Panc1 (cell line): Measurements from ENCODE around the gene P2RY2. TPM values are rescaled to one million over a fixed set of nuclear protein-coding genes. Genes with fewer than 3 reads are reported as not detected.

Experiments
- ATAC-seq: fragments of 200-7000 bp; cut with Tn5 transposase; 2 replicates; pipeline ENCODE4 v1.9.1; 2020; ENCODE audit warnings: mild to moderate bottlenecking, moderate library complexity
- BruUV-seq: library from RNA; stranded (reverse); fragments of 400-500 nt; replicated peaks from 2 replicates; lab custom pipeline; 2021; lab: Mats Ljungman, UMichigan
- CTCF ChIA-PET: fragments of 300-600 bp; sonication (Branson Sonifier 250); formaldehyde crosslinking; loops from one replicate; lab custom pipeline; 2022; ENCODE audit warnings: antibody characterized with exemption; lab: Charles Lee
- POLR2A ChIA-PET: fragments of 300-600 bp; sonication (Branson Sonifier 250); formaldehyde crosslinking; loops from one replicate; lab custom pipeline; 2022; ENCODE audit warnings: antibody characterized with exemption; lab: Charles Lee
- DNase-seq: peaks from one replicate; pipeline ENCODE4 v3.0.0-alpha.2; 2010; ENCODE audit warnings: low read depth, low spot score
- H3K27ac ChIP-seq: 2 replicates; pipeline ENCODE4 v1.5.1; 2011; ENCODE audit warnings: mild to moderate bottlenecking, low read length, inconsistent platforms
- H3K27me3 ChIP-seq: fragments of 200-500 bp; sonication (Bioruptor generic); 2 replicates; pipeline ENCODE4 v1.6.0; 2014; ENCODE audit warnings: low read length, inconsistent platforms; ENCODE audit not compliant: control insufficient read depth, insufficient read depth
- H3K36me3 ChIP-seq: fragments of 200-500 bp; sonication (Bioruptor generic); 2 replicates; pipeline ENCODE4 v1.5.1; 2014; ENCODE audit warnings: inconsistent platforms, mild to moderate bottlenecking, low read length, moderate library complexity; ENCODE audit not compliant: control insufficient read depth, insufficient read depth
- H3K4me1 ChIP-seq: 2 replicates; pipeline ENCODE4 v1.5.1; 2011; ENCODE audit warnings: inconsistent platforms, mild to moderate bottlenecking, low read length, moderate library complexity; ENCODE audit not compliant: control insufficient read depth, insufficient read depth
- H3K4me3 ChIP-seq, 2 experiments: 2 replicates each; pipeline ENCODE4 v1.5.1; 2011 to 2012; ENCODE audit warnings: low read depth in 2 of 2, low read length in 2 of 2, mild to moderate bottlenecking in 2 of 2, inconsistent platforms in 1 of 2, moderate library complexity in 1 of 2
- H3K9me3 ChIP-seq: fragments of 200-500 bp; sonication (Bioruptor generic); 2 replicates; pipeline ENCODE4 v1.5.1; 2014; ENCODE audit warnings: low read depth, mild to moderate bottlenecking, inconsistent platforms, low read length, moderate library complexity; ENCODE audit not compliant: control insufficient read depth, insufficient read depth
- POLR2AphosphoS5 ChIP-seq: IDR thresholded peaks from 2 replicates; pipeline ENCODE4 v1.6.1; 2012; ENCODE audit warnings: mild to moderate bottlenecking, low read depth, low read length, moderate library complexity
- REST ChIP-seq, 2 experiments: IDR thresholded peaks; 2 replicates each; pipeline ENCODE4 v1.6.1; 2011 to 2012; ENCODE audit warnings: low read depth in 2 of 2, control low read depth in 1 of 2, low read length in 1 of 2, mild to moderate bottlenecking in 1 of 2, moderate library complexity in 1 of 2; ENCODE audit not compliant: insufficient read depth in 1 of 2
- SIN3A ChIP-seq: IDR thresholded peaks from 2 replicates; pipeline ENCODE4 v1.6.1; 2012; ENCODE audit warnings: low read depth, mild to moderate bottlenecking, low read length, moderate library complexity, borderline replicate concordance; ENCODE audit not compliant: insufficient read depth
- TCF7L2 ChIP-seq: IDR thresholded peaks from 2 replicates; pipeline ENCODE4 v1.6.1; 2011; ENCODE audit warnings: mild to moderate bottlenecking, low read depth, low read length, inconsistent platforms
- in situ Hi-C: cut with HindIII; loops from 2 replicates; pipeline ENCODE4 v1.10.0; 2016; ENCODE audit warnings: low sequenced_read_pairs, low pct_unique_long_range_greater_than_20kb
- intact Hi-C: fragments of 100-400 bp; cut with micrococcal nuclease; formaldehyde crosslinking; loops from one replicate; pipeline ENCODE4 v1.10.0; 2022; ENCODE audit not compliant: unreplicated experiment
- total RNA-seq: library from RNA; stranded (reverse); gene quantifications from one replicate; pipeline ENCODE4 v1.2.1, GENCODE V29; 2021; ENCODE audit not compliant: unreplicated experiment
- TF ChIP-seq, protein P1 (sequence below): fragments of 450-650 bp; IDR thresholded peaks from 2 replicates; pipeline ENCODE4 v1.5.1; 2017; ENCODE audit warnings: mild to moderate bottlenecking

P2RY2 gene
- total RNA-seq, 1 experiment from 2014 or later, result 2.4 TPM

DNA sequence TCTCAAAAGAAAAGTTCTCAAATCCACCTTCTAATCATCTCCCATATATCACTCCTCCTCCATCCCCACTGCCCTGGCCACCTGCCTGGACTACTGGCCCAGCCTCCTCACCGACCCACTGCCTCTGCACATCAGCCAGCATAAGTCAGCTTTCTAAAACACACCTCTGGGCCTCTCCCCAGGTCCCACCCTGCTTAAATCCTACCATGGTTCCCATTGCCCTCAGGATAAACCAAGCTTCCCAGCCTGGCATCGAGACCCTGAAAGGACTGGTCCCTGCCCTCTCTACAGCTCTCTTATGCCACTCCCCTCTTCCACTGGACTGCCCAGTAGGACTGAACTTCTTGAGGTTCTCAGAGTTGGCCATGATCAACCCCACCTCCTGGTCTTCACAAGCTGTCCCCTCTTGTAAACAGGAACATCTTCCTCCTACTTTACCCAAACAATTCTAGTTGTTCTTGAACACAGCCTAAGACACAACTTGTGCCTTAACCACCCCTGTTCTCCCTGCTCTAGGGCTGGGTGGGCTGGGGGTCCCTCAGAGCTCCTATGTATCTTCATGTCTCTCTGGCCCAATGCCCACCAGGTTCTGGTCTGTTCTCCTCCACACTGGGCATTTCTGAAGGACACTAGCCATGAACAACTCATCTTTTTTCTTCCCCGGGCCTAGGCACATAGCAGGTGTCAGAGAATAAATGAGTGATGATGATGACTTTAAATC lies 41.5 kb downstream of the P2RY2 start:
- Histone ChIP-seq H3K27ac (no peak overlapping the region), H3K27me3 (no peaks in the 10 kb centered on the region), H3K4me3 (no peak overlapping the region), H3K4me1 (peaks cover 19% of the 10 kb centered on the region), H3K9me3 (no peaks in the 10 kb centered on the region), H3K36me3 (no peaks in the 10 kb centered on the region)
- ChIA-PET POLR2A (interaction anchor here (0.6 kb wide), 1 partner anchor 388 kb away, joined by 4 read pairs; no protein-coding TSS in a partner anchor), CTCF (interaction anchor here (0.6 kb wide), 1 partner anchor 359 kb away, joined by 3 read pairs; no protein-coding TSS in a partner anchor)
- ATAC-seq, result no peak
- in situ Hi-C loops, result no loop called here
- intact Hi-C loops, result no loop called here
- TF ChIP-seq, protein P1, sequence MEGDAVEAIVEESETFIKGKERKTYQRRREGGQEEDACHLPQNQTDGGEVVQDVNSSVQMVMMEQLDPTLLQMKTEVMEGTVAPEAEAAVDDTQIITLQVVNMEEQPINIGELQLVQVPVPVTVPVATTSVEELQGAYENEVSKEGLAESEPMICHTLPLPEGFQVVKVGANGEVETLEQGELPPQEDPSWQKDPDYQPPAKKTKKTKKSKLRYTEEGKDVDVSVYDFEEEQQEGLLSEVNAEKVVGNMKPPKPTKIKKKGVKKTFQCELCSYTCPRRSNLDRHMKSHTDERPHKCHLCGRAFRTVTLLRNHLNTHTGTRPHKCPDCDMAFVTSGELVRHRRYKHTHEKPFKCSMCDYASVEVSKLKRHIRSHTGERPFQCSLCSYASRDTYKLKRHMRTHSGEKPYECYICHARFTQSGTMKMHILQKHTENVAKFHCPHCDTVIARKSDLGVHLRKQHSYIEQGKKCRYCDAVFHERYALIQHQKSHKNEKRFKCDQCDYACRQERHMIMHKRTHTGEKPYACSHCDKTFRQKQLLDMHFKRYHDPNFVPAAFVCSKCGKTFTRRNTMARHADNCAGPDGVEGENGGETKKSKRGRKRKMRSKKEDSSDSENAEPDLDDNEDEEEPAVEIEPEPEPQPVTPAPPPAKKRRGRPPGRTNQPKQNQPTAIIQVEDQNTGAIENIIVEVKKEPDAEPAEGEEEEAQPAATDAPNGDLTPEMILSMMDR, result no peak
- TF ChIP-seq POLR2AphosphoS5, result no peak
- TF ChIP-seq SIN3A, result no peak
- TF ChIP-seq REST (IDR thresholded peaks at IDR 0.05; ENCODE audit: insufficient read depth in 1 of 2, low read depth in 2 of 2, low read length in 1 of 2), result no peak
- TF ChIP-seq TCF7L2, result no peak
- BruUV-seq, result no TSS peak
- DNase-seq, result no peak

GRCh38 chr11:73260127-73260457 lies 42.0 kb downstream of the P2RY2 start:
- CTCF ChIA-PET, result interaction anchor here (0.6 kb wide), 1 partner anchor 359 kb away, joined by 3 read pairs; no protein-coding TSS in a partner anchor
- no peak for DNase-seq
- in situ Hi-C loops, result no loop called here
- peaks cover 19% of the 10 kb centered on the region for H3K4me1 ChIP-seq
- TF ChIP-seq, protein P1, result no peak
- TF ChIP-seq POLR2AphosphoS5, result no peak
- no peak for TF ChIP-seq REST (IDR thresholded peaks at IDR 0.05; ENCODE audit: insufficient read depth in 1 of 2, low read depth in 2 of 2, low read length in 1 of 2)
- TF ChIP-seq SIN3A, result no peak
- no peak for TF ChIP-seq TCF7L2
- intact Hi-C loops, result no loop called here
- no peak for ATAC-seq
- H3K9me3 ChIP-seq, result no peaks in the 10 kb centered on the region
- no peak overlapping the region for H3K27ac ChIP-seq
- POLR2A ChIA-PET, result no interaction called here
- no peak overlapping the region for H3K4me3 ChIP-seq
- H3K36me3 ChIP-seq, result no peaks in the 10 kb centered on the region
- no peaks in the 10 kb centered on the region for H3K27me3 ChIP-seq
- BruUV-seq, result no TSS peak
